ENCODE results near the gene HAO1.

DNA sequence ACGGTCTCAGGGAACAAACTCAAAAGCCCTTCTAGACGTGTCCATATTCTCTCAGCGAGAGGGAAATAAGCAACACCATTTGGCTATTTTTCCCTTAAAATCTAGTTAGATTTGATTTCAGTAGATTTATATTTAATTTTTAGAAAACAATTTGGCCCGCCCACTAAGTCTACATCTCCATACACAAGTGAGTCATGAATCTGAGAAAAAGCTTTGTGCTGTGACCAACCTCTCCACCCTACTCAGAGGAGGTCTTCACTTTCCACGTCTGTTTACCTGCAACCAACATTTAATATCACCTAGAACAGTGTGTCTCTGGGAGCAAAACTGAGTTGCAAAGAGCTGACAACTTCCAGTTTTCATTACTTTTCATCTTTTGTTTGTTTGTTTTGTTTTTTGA is 48.6 kb downstream of the HAO1 start:
- TF ChIP-seq POLR2A (conservative IDR thresholded peaks at IDR 0.05) (no peak), FOXM1 (IDR thresholded peaks at IDR 0.05; ENCODE audit: low read depth) (no peak), FOXM1 (CRISPR knock-in tag; IDR thresholded peaks at IDR 0.05; ENCODE audit: low read depth) (no peak), JUN (IDR thresholded peaks at IDR 0.05; ENCODE audit: borderline replicate concordance, low read depth, low read length) (no peak), JUN (CRISPR knock-in tag; IDR thresholded peaks at IDR 0.05; ENCODE audit: borderline replicate concordance) (no peak), MYNN (IDR thresholded peaks at IDR 0.05) (no peak), MYNN (CRISPR knock-in tag; IDR thresholded peaks at IDR 0.05) (no peak), RNF2 (IDR thresholded peaks at IDR 0.05) (no peak), BRD4 (IDR thresholded peaks at IDR 0.05) (no peak), ZNF124 (CRISPR knock-in tag; IDR thresholded peaks at IDR 0.05) (no peak), SRSF9 (IDR thresholded peaks at IDR 0.05; ENCODE audit: borderline replicate concordance, low read depth, low read length) (no peak), ERF (CRISPR knock-in tag; IDR thresholded peaks at IDR 0.05) (no peak), POLR3A (IDR thresholded peaks at IDR 0.05; ENCODE audit: borderline replicate concordance, extremely low read depth, insufficient read depth, insufficient read length) (no peak), TBL1XR1 (IDR thresholded peaks at IDR 0.05; ENCODE audit: low read length in 2 of 2) (no peak)
- TF ChIP-seq, protein P1, sequence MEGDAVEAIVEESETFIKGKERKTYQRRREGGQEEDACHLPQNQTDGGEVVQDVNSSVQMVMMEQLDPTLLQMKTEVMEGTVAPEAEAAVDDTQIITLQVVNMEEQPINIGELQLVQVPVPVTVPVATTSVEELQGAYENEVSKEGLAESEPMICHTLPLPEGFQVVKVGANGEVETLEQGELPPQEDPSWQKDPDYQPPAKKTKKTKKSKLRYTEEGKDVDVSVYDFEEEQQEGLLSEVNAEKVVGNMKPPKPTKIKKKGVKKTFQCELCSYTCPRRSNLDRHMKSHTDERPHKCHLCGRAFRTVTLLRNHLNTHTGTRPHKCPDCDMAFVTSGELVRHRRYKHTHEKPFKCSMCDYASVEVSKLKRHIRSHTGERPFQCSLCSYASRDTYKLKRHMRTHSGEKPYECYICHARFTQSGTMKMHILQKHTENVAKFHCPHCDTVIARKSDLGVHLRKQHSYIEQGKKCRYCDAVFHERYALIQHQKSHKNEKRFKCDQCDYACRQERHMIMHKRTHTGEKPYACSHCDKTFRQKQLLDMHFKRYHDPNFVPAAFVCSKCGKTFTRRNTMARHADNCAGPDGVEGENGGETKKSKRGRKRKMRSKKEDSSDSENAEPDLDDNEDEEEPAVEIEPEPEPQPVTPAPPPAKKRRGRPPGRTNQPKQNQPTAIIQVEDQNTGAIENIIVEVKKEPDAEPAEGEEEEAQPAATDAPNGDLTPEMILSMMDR (IDR thresholded peaks at IDR 0.05 in 2 of 3, conservative IDR thresholded peaks at IDR 0.05 in 1 of 3; ENCODE audit: insufficient read depth in 2 of 3, low read depth in 1 of 3, low read length in 3 of 3) = no peak
- TF ChIP-seq, protein P2, sequence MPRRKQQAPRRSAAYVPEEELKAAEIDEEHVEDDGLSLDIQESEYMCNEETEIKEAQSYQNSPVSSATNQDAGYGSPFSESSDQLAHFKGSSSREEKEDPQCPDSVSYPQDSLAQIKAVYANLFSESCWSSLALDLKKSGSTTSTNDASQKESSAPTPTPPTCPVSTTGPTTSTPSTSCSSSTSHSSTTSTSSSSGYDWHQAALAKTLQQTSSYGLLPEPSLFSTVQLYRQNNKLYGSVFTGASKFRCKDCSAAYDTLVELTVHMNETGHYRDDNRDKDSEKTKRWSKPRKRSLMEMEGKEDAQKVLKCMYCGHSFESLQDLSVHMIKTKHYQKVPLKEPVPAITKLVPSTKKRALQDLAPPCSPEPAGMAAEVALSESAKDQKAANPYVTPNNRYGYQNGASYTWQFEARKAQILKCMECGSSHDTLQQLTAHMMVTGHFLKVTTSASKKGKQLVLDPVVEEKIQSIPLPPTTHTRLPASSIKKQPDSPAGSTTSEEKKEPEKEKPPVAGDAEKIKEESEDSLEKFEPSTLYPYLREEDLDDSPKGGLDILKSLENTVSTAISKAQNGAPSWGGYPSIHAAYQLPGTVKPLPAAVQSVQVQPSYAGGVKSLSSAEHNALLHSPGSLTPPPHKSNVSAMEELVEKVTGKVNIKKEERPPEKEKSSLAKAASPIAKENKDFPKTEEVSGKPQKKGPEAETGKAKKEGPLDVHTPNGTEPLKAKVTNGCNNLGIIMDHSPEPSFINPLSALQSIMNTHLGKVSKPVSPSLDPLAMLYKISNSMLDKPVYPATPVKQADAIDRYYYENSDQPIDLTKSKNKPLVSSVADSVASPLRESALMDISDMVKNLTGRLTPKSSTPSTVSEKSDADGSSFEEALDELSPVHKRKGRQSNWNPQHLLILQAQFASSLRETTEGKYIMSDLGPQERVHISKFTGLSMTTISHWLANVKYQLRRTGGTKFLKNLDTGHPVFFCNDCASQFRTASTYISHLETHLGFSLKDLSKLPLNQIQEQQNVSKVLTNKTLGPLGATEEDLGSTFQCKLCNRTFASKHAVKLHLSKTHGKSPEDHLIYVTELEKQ (CRISPR knock-in tag; IDR thresholded peaks at IDR 0.05) = no peak
- TF ChIP-seq, protein P3, sequence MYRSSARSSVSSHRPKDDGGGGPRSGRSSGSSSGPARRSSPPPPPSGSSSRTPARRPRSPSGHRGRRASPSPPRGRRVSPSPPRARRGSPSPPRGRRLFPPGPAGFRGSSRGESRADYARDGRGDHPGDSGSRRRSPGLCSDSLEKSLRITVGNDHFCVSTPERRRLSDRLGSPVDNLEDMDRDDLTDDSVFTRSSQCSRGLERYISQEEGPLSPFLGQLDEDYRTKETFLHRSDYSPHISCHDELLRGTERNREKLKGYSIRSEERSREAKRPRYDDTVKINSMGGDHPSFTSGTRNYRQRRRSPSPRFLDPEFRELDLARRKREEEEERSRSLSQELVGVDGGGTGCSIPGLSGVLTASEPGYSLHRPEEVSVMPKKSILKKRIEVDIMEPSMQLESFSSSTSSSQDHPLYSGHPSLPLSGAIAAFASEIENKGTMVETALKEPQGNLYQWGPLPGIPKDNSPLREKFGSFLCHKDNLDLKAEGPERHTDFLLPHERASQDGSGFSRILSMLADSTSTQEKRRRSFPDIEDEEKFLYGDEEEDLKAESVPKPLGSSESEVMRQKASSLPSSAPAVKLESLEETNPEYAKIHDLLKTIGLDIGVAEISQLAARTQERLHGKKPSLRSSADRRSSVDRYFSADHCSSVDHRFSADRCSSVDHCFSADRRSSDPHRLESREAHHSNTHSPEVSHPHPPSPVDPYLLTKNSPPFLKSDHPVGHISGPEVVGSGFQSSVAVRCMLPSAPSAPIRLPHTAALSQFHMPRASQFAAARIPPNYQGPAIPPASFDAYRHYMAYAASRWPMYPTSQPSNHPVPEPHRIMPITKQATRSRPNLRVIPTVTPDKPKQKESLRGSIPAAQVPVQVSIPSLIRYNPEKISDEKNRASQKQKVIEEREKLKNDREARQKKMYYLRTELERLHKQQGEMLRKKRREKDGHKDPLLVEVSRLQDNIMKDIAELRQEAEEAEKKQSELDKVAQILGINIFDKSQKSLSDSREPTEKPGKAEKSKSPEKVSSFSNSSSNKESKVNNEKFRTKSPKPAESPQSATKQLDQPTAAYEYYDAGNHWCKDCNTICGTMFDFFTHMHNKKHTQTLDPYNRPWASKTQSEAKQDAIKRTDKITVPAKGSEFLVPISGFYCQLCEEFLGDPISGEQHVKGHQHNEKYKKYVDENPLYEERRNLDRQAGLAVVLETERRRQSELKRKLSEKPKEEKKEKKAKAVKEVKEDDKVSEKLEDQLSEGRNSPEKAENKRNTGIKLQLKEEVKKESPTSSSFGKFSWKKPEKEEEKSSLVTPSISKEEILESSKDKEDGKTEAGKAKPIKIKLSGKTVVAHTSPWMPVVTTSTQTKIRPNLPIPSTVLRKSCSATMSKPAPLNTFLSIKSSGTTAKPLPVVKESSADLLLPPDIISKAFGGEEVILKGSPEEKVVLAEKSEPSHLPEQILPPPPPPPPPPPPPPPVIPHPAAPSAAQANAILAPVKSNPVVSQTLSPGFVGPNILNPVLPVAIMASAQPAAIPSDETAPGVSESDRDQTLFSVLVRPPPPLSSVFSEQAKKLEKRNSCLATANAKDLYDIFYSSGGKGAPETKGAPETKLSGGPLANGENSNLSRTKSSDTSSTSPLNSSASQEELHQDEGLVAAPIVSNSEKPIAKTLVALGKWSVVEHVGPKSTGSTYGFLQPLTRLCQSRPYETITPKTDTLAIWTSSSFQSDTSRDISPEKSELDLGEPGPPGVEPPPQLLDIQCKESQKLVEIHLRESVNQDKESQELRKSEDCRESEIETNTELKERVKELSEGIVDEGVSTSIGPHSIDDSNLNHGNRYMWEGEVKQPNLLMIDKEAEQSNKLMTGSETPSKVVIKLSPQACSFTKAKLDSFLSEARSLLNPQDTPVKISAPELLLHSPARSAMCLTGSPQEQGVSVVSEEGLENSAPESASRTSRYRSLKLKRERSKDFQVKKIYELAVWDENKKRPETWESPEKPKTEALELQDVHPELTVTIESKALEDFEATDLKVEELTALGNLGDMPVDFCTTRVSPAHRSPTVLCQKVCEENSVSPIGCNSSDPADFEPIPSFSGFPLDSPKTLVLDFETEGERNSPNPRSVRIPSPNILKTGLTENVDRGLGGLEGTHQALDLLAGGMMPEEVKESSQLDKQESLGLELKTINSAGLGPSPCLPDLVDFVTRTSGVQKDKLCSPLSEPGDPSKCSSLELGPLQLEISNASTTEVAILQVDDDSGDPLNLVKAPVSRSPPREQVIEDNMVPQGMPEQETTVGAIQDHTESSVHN (IDR thresholded peaks at IDR 0.05; ENCODE audit: borderline replicate concordance in 1 of 2, low read depth in 1 of 2) = no peak

All from K562 (cell line).